IPS-18c (cell line): ENCODE results near the gene CHCHD3.
"Not testable (repeated sequence)": the region's sequence is repeated elsewhere in the genome, so short reads cannot be mapped to it uniquely, and the experiment has no call there.

Experiments
- H3K4me3 ChIP-seq: 2 replicates; pipeline ENCODE4 v1.7.0; 2013; ENCODE audit warnings: low read depth, mild to moderate bottlenecking, low read length, moderate library complexity; ENCODE audit not compliant: insufficient read depth
- H3K9me3 ChIP-seq: one replicate; pipeline ENCODE4 v1.6.1; 2013; ENCODE audit warnings: mild to moderate bottlenecking, low read length, moderate library complexity; ENCODE audit not compliant: control insufficient read depth, insufficient read depth

The CHCHD3 gene

GRCh38 chr7:132953468-132953867, 128.4 kb downstream of the CHCHD3 start:
- Histone ChIP-seq H3K4me3 (no peak overlapping the region), H3K9me3 (no peaks in the 10 kb centered on the region)

GRCh38 chr7:132950725-132951124, 131.2 kb downstream of the CHCHD3 start:
- no peaks in the 10 kb centered on the region for H3K9me3 ChIP-seq
- H3K4me3 ChIP-seq, result no peak overlapping the region

- no peak overlapping the region for H3K4me3 ChIP-seq
These were observed 134.9 kb downstream of the CHCHD3 start for GRCh38 chr7:132947011-132947410.

GRCh38 chr7:132944774-132945173, 137.1 kb downstream of the CHCHD3 start:
- Histone ChIP-seq H3K4me3 (no peak overlapping the region), H3K9me3 (no peaks in the 10 kb centered on the region)

More at GRCh38 chr7:132947011-132947410, 134.9 kb downstream of the CHCHD3 start:
- H3K9me3 ChIP-seq, result no peaks in the 10 kb centered on the region

GRCh38 chr7:132943645-132944044, 138.2 kb downstream of the CHCHD3 start:
- Histone ChIP-seq H3K4me3 (no peak overlapping the region), H3K9me3 (no peaks in the 10 kb centered on the region)

GRCh38 chr7:132942701-132943100, 139.2 kb downstream of the CHCHD3 start:
- H3K4me3 ChIP-seq, result no peak overlapping the region
- no peaks in the 10 kb centered on the region for H3K9me3 ChIP-seq

- Histone ChIP-seq H3K9me3 (no peaks in the 10 kb centered on the region), H3K4me3 (no peak overlapping the region)
These were observed 140.0 kb downstream of the CHCHD3 start for GRCh38 chr7:132941905-132942304.

GRCh38 chr7:132941428-132941827, 140.5 kb downstream of the CHCHD3 start:
- Histone ChIP-seq H3K4me3 (no peak overlapping the region), H3K9me3 (no peaks in the 10 kb centered on the region)

GRCh38 chr7:132940084-132940483, 141.8 kb downstream of the CHCHD3 start:
- H3K9me3 ChIP-seq, result no peaks in the 10 kb centered on the region
- no peak overlapping the region for H3K4me3 ChIP-seq

- Histone ChIP-seq H3K9me3 (no peaks in the 10 kb centered on the region), H3K4me3 (no peak overlapping the region)
These were observed 142.4 kb downstream of the CHCHD3 start for GRCh38 chr7:132939495-132939894.

- H3K4me3 ChIP-seq, result no peak overlapping the region
- no peaks in the 10 kb centered on the region for H3K9me3 ChIP-seq
These were observed 144.6 kb downstream of the CHCHD3 start for GRCh38 chr7:132937286-132937685.

- Histone ChIP-seq H3K4me3 (no peak overlapping the region), H3K9me3 (no peaks in the 10 kb centered on the region)
These were observed 146.3 kb downstream of the CHCHD3 start for GRCh38 chr7:132935608-132936007.

GRCh38 chr7:132934017-132934416, 147.9 kb downstream of the CHCHD3 start:
- no peak overlapping the region for H3K4me3 ChIP-seq

GRCh38 chr7:132933072-132933458, 148.8 kb downstream of the CHCHD3 start:
- H3K4me3 ChIP-seq, result no peak overlapping the region
- no peaks in the 10 kb centered on the region for H3K9me3 ChIP-seq

More at GRCh38 chr7:132934017-132934416, 147.9 kb downstream of the CHCHD3 start:
- no peaks in the 10 kb centered on the region for H3K9me3 ChIP-seq

GRCh38 chr7:132932296-132933071, 149.4 kb downstream of the CHCHD3 start:
- Histone ChIP-seq H3K4me3 (no peak overlapping the region), H3K9me3 (no peaks in the 10 kb centered on the region)

- H3K9me3 ChIP-seq, result no peaks in the 10 kb centered on the region
- H3K4me3 ChIP-seq, result no peak overlapping the region
These were observed 151.0 kb downstream of the CHCHD3 start for GRCh38 chr7:132930881-132931280.

- H3K9me3 ChIP-seq, H3K4me3 ChIP-seq: not testable (repeated sequence)
These were observed 151.9 kb downstream of the CHCHD3 start for GRCh38 chr7:132929944-132930343.

GRCh38 chr7:132919771-132920170, 162.1 kb downstream of the CHCHD3 start:
- no peaks in the 10 kb centered on the region for H3K9me3 ChIP-seq
- no peak overlapping the region for H3K4me3 ChIP-seq

GRCh38 chr7:132915647-132916046, 166.2 kb downstream of the CHCHD3 start:
- H3K4me3 ChIP-seq, result no peak overlapping the region
- H3K9me3 ChIP-seq, result no peaks in the 10 kb centered on the region
